ENCODE data around the gene STARD13.

- no peak for TF ChIP-seq YY1 (IDR thresholded peaks at IDR 0.05; ENCODE audit: insufficient read depth, insufficient read length)
- no peak for TF ChIP-seq SUZ12 (IDR thresholded peaks at IDR 0.05; ENCODE audit: extremely low read depth, insufficient read depth, insufficient read length)
Observed at GRCh38 chr13:33083054-33083453, 202.5 kb downstream of the STARD13 start.

Measured in NT2/D1 (cell line).